Islet precursor cell (in vitro differentiated cells): Measurements from ENCODE around the gene PNPT1.
"Not testable (repeated sequence)": the region's sequence is repeated elsewhere in the genome, so short reads cannot be mapped to it uniquely, and the experiment has no call there.

Source experiments
- DNase-seq: peaks from one replicate; pipeline ENCODE4 v3.0.0-alpha.2; 2018

The PNPT1 gene

GRCh38 chr2:55693181-55694125 is at the start of gene PNPT1:
PNPT1 (minus strand) TSS chr2:55693844; CDS start chr2:55693823, 21 bp downstream.
- peak; percentile 96 for DNase-seq

- no peak for DNase-seq
Observed at GRCh38 chr2:55742996-55743395, 49.4 kb upstream of the PNPT1 start.

GRCh38 chr2:55736019-55736536 is 42.4 kb upstream of the PNPT1 start:
- DNase-seq, result not testable (repeated sequence)

- DNase-seq, result no peak
Observed at GRCh38 chr2:55734726-55735125, 41.1 kb upstream of the PNPT1 start.

GRCh38 chr2:55733335-55733734 is 39.7 kb upstream of the PNPT1 start:
- DNase-seq, result no peak

- no peak for DNase-seq
Observed at GRCh38 chr2:55732854-55733253, 39.2 kb upstream of the PNPT1 start.

GRCh38 chr2:55729136-55729685 is 35.6 kb upstream of the PNPT1 start:
- DNase-seq, result no peak

- no peak for DNase-seq
Observed at GRCh38 chr2:55721596-55722215, 28.1 kb upstream of the PNPT1 start.

GRCh38 chr2:55720417-55720816 is 26.8 kb upstream of the PNPT1 start:
- no peak for DNase-seq

GRCh38 chr2:55719852-55720251 is 26.2 kb upstream of the PNPT1 start:
- DNase-seq, result no peak

- DNase-seq, result no peak
Observed at GRCh38 chr2:55718165-55719008, 24.7 kb upstream of the PNPT1 start.

GRCh38 chr2:55715626-55716025 is 22.0 kb upstream of the PNPT1 start:
- DNase-seq, result no peak

- not testable (repeated sequence) for DNase-seq
Observed at GRCh38 chr2:55715178-55715577, 21.5 kb upstream of the PNPT1 start.

- peak; percentile 57 for DNase-seq
Observed at GRCh38 chr2:55712477-55713060, 18.9 kb upstream of the PNPT1 start.

- no peak for DNase-seq
Observed at GRCh38 chr2:55710025-55710424, 16.4 kb upstream of the PNPT1 start.

GRCh38 chr2:55707751-55708150 is 14.1 kb upstream of the PNPT1 start:
- DNase-seq, result no peak

GRCh38 chr2:55706258-55706657 is 12.6 kb upstream of the PNPT1 start:
- not testable (repeated sequence) for DNase-seq

GRCh38 chr2:55705027-55705653 is 11.5 kb upstream of the PNPT1 start:
- no peak for DNase-seq

- no peak for DNase-seq
Observed at GRCh38 chr2:55703350-55703749, 9.7 kb upstream of the PNPT1 start.

- DNase-seq, result not testable (repeated sequence)
Observed at GRCh38 chr2:55692740-55693139, 904 bp downstream of the PNPT1 start.

- DNase-seq, result no peak
Observed at GRCh38 chr2:55672630-55673029, 21.0 kb downstream of the PNPT1 start.

- no peak for DNase-seq
Observed at GRCh38 chr2:55668956-55669355, 24.7 kb downstream of the PNPT1 start.
